WTC11 (cell line): ENCODE measurements around the gene GLT8D2. TPM values are rescaled to one million over a fixed set of nuclear protein-coding genes. Genes with fewer than 3 reads are reported as not detected.

ENCODE experiments used
- ATAC-seq: fragments of 200-7000 bp; cut with Tn5 transposase; 2 replicates; pipeline ENCODE4 v1.10.0; 2021; ENCODE audit warnings: mild to moderate bottlenecking, moderate library complexity
- CTCF ChIA-PET: fragments of 300-600 bp; sonication (Branson Sonifier 250); formaldehyde crosslinking; loops from one replicate; lab custom pipeline; 2021; ENCODE audit warnings: antibody characterized with exemption; lab: Charles Lee
- POLR2A ChIA-PET: fragments of 350-600 bp; sonication (Branson Sonifier 250); formaldehyde crosslinking; loops from one replicate; lab custom pipeline; 2021; ENCODE audit warnings: antibody characterized with exemption; lab: Charles Lee
- DNase-seq: peaks from one replicate; pipeline ENCODE4 v3.0.0; 2021; ENCODE audit warnings: low spot score
- H3K27ac Mint-ChIP-seq: 2 replicates; pipeline ENCODE4 v1.8.0; 2021; ENCODE audit warnings: mixed read lengths
- H3K27me3 Mint-ChIP-seq: 2 replicates; pipeline ENCODE4 v1.8.0; 2021; ENCODE audit warnings: low read depth, mild to moderate bottlenecking, moderate library complexity, mixed read lengths
- H3K36me3 Mint-ChIP-seq: 2 replicates; pipeline ENCODE4 v1.8.0; 2021; ENCODE audit warnings: mixed read lengths
- H3K4me1 Mint-ChIP-seq: 2 replicates; pipeline ENCODE4 v1.8.0; 2022; ENCODE audit warnings: mixed read lengths
- H3K4me3 Mint-ChIP-seq: 2 replicates; pipeline ENCODE4 v1.8.0; 2021; ENCODE audit warnings: mild to moderate bottlenecking, moderate library complexity, mixed read lengths
- H3K9me3 Mint-ChIP-seq: 2 replicates; pipeline ENCODE4 v1.8.0; 2021; ENCODE audit warnings: mixed read lengths
- CREB1 ChIP-seq: sonication (generic); formaldehyde crosslinking; IDR thresholded peaks from 2 replicates; pipeline ENCODE4 v1.8.0; 2023; ENCODE audit warnings: mild to moderate bottlenecking, missing genetic modification reagents
- ESRRA ChIP-seq: sonication (generic); formaldehyde crosslinking; IDR thresholded peaks from 2 replicates; pipeline ENCODE4 v1.8.1; 2022; ENCODE audit warnings: mild to moderate bottlenecking, missing genetic modification reagents, borderline replicate concordance
- ETV6 ChIP-seq: sonication (generic); formaldehyde crosslinking; IDR thresholded peaks from 2 replicates; pipeline ENCODE4 v1.8.1; 2022; ENCODE audit warnings: mild to moderate bottlenecking, missing genetic modification reagents
- FOXJ3 ChIP-seq: sonication (generic); formaldehyde crosslinking; IDR thresholded peaks from 2 replicates; pipeline ENCODE4 v1.9.0; 2021; ENCODE audit warnings: missing genetic modification reagents, mild to moderate bottlenecking, borderline replicate concordance
- FOXP1 ChIP-seq: sonication (generic); formaldehyde crosslinking; IDR thresholded peaks from 2 replicates; pipeline ENCODE4 v1.8.0; 2022; ENCODE audit warnings: missing genetic modification reagents, mild to moderate bottlenecking, moderate library complexity, borderline replicate concordance
- GABPB1 ChIP-seq: sonication (generic); formaldehyde crosslinking; IDR thresholded peaks from 2 replicates; pipeline ENCODE4 v1.8.1; 2023; ENCODE audit warnings: mild to moderate bottlenecking, missing genetic modification reagents
- GTF2I ChIP-seq: fragments of 250-450 bp; sonication (Bioruptor Pico); conservative IDR thresholded peaks from 2 replicates; pipeline ENCODE4 v1.4.0; 2021; ENCODE audit warnings: mild to moderate bottlenecking
- IRF2 ChIP-seq: sonication (generic); formaldehyde crosslinking; IDR thresholded peaks from 2 replicates; pipeline ENCODE4 v1.8.0; 2022; ENCODE audit warnings: low read depth, missing genetic modification reagents, borderline replicate concordance
- JUN ChIP-seq: sonication (generic); formaldehyde crosslinking; IDR thresholded peaks from 2 replicates; pipeline ENCODE4 v1.8.0; 2023; ENCODE audit warnings: mild to moderate bottlenecking, missing genetic modification reagents
- MXD4 ChIP-seq: fragments of 250-450 bp; sonication (Bioruptor Pico); IDR thresholded peaks from 2 replicates; pipeline ENCODE4 v1.8.0; 2021; ENCODE audit warnings: mild to moderate bottlenecking, moderate library complexity, borderline replicate concordance
- NFE2L1 ChIP-seq: sonication (generic); formaldehyde crosslinking; IDR thresholded peaks from 2 replicates; pipeline ENCODE4 v1.8.1; 2023; ENCODE audit warnings: missing genetic modification reagents
- NR1H2 ChIP-seq: sonication (generic); formaldehyde crosslinking; IDR thresholded peaks from 2 replicates; pipeline ENCODE4 v1.9.0; 2021; ENCODE audit warnings: mild to moderate bottlenecking, moderate library complexity, missing genetic modification reagents
- OVOL2 ChIP-seq: fragments of 250-450 bp; sonication (Bioruptor Pico); IDR thresholded peaks from 2 replicates; pipeline ENCODE4 v1.9.0; 2021; ENCODE audit warnings: mild to moderate bottlenecking, borderline replicate concordance
- PRRX2 ChIP-seq: fragments of 250-450 bp; sonication (Bioruptor Pico); IDR thresholded peaks from 2 replicates; pipeline ENCODE4 v1.8.0; 2021; ENCODE audit warnings: mild to moderate bottlenecking
- RORB ChIP-seq: fragments of 250-450 bp; sonication (Bioruptor Pico); IDR thresholded peaks from 2 replicates; pipeline ENCODE4 v1.9.0; 2021; ENCODE audit warnings: mild to moderate bottlenecking
- TEAD4 ChIP-seq: sonication (generic); formaldehyde crosslinking; IDR thresholded peaks from 2 replicates; pipeline ENCODE4 v1.8.0; 2022; ENCODE audit warnings: mild to moderate bottlenecking, missing genetic modification reagents
- ZNF219 ChIP-seq: sonication (generic); formaldehyde crosslinking; IDR thresholded peaks from 2 replicates; pipeline ENCODE4 v1.8.0; 2023; ENCODE audit warnings: missing genetic modification reagents, mild to moderate bottlenecking, borderline replicate concordance
- total RNA-seq: library from RNA; stranded (reverse); gene quantifications from 3 replicates; pipeline ENCODE4 v1.2.3, GENCODE V29; 2021
- TF ChIP-seq, protein P1 (sequence below): sonication (generic); formaldehyde crosslinking; IDR thresholded peaks from 2 replicates; pipeline ENCODE4 v1.8.0; 2023; ENCODE audit warnings: missing genetic modification reagents
- TF ChIP-seq, protein P2 (sequence below): fragments of 250-450 bp; sonication (Bioruptor Pico); conservative IDR thresholded peaks from 2 replicates; pipeline ENCODE4 v1.9.0; 2021; ENCODE audit warnings: mild to moderate bottlenecking
- TF ChIP-seq, protein P3 (sequence below): sonication (generic); formaldehyde crosslinking; IDR thresholded peaks from 2 replicates; pipeline ENCODE4 v1.8.0; 2022; ENCODE audit warnings: missing genetic modification reagents
- TF ChIP-seq, protein P4 (sequence below): sonication (generic); formaldehyde crosslinking; IDR thresholded peaks from 2 replicates; pipeline ENCODE4 v1.8.1; 2022; ENCODE audit warnings: mild to moderate bottlenecking, missing genetic modification reagents, moderate library complexity, borderline replicate concordance
- TF ChIP-seq, protein P5 (sequence below): sonication (generic); formaldehyde crosslinking; IDR thresholded peaks from 2 replicates; pipeline ENCODE4 v1.8.0; 2022; ENCODE audit warnings: mild to moderate bottlenecking, missing genetic modification reagents

GLT8D2 gene
- total RNA-seq, 1 experiment from 2014 or later = 4.5 TPM

DNA sequence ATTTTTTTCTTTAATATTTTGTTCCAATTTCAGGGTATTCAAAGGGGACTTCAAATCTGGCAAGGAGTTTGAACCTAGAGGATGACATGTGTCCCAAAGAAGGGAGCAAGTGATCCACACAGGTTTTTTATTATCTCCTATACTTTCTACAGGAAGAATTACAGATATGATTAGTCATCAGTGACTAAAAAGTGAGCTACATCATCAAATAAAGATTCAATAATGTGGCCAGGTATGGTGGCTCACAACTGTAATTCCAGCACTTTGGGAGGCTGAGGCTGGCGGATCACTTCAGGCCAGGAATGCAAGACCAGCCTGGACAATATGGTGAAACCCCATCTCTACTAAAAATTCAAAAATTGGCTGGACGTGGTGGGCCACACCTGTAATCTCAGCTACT, 24.2 kb downstream of the GLT8D2 start (continued):
- TF ChIP-seq, protein P1, sequence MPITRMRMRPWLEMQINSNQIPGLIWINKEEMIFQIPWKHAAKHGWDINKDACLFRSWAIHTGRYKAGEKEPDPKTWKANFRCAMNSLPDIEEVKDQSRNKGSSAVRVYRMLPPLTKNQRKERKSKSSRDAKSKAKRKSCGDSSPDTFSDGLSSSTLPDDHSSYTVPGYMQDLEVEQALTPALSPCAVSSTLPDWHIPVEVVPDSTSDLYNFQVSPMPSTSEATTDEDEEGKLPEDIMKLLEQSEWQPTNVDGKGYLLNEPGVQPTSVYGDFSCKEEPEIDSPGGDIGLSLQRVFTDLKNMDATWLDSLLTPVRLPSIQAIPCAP (CRISPR knock-in tag) = no peak
- TF ChIP-seq, protein P2, sequence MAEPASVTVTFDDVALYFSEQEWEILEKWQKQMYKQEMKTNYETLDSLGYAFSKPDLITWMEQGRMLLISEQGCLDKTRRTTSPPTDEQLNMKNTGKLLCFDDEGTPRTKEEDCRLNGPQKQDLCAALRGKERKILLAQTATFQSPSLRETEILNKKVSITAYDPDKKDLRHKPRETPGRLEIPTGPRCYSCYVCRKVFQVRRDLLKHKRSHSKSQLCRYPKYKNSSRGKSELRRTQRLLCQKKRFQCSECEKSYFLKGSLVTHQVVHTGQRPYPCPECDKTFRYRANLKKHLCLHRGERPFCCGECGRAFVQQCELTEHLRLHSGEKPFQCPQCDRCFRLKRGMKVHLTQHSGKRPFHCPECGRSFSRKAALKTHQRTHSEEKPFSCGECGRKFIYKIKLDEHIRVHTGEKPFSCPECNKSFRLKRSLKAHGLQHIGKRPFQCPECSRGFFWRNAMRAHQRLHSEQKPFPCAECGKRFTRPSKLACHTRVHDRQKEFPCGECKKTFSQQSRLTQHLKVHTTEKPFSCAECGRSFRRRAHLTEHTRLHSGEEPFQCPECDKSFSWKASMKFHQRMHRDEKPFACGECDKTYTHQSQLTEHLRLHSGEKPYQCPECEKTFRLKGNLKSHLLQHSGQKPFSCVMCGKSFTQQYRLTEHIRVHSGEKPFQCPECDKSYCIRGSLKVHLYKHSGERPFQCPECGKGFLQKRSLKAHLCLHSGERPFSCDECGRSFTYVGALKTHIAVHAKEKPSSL (CRISPR knock-in tag) = no peak
- TF ChIP-seq GABPB1 (CRISPR knock-in tag) = no peak
- no peak for TF ChIP-seq ZNF219 (CRISPR knock-in tag)
- TF ChIP-seq MXD4 (CRISPR knock-in tag) = no peak
- TF ChIP-seq, protein P3, sequence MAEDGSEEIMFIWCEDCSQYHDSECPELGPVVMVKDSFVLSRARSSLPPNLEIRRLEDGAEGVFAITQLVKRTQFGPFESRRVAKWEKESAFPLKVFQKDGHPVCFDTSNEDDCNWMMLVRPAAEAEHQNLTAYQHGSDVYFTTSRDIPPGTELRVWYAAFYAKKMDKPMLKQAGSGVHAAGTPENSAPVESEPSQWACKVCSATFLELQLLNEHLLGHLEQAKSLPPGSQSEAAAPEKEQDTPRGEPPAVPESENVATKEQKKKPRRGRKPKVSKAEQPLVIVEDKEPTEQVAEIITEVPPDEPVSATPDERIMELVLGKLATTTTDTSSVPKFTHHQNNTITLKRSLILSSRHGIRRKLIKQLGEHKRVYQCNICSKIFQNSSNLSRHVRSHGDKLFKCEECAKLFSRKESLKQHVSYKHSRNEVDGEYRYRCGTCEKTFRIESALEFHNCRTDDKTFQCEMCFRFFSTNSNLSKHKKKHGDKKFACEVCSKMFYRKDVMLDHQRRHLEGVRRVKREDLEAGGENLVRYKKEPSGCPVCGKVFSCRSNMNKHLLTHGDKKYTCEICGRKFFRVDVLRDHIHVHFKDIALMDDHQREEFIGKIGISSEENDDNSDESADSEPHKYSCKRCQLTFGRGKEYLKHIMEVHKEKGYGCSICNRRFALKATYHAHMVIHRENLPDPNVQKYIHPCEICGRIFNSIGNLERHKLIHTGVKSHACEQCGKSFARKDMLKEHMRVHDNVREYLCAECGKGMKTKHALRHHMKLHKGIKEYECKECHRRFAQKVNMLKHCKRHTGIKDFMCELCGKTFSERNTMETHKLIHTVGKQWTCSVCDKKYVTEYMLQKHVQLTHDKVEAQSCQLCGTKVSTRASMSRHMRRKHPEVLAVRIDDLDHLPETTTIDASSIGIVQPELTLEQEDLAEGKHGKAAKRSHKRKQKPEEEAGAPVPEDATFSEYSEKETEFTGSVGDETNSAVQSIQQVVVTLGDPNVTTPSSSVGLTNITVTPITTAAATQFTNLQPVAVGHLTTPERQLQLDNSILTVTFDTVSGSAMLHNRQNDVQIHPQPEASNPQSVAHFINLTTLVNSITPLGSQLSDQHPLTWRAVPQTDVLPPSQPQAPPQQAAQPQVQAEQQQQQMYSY (CRISPR knock-in tag) = no peak
- no peak for TF ChIP-seq GTF2I (CRISPR knock-in tag)
- TF ChIP-seq, all 79 proteins: peak for 0

DNA sequence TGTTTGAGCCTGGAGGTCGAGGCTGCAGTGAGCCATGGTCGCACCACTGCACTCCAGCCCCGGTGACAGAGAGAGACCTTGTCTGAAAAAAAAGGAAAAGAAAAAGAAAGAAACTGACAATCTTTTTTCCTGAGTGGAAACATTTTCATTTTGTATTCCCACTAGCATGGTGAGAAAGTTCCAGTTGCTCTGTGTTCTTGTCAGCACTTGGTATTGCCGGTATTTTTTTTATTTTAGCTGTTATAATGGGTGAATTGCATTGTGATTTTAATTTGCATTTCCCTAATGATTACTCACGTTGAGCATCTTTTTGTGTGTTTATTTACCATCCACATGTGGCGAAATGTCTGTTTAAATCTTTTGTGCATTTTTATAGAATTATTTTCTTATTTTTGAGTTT, 25.6 kb downstream of the GLT8D2 start:
- Mint-ChIP-seq H3K27ac (no peak overlapping the region), H3K27me3 (peaks cover 7% of the 10 kb centered on the region; the same call in 1 of the 2 replicates), H3K36me3 (peaks cover 11% of the 10 kb centered on the region; the same call in 1 of the 2 replicates), H3K4me1 (no peaks in the 10 kb centered on the region), H3K4me3 (no peak overlapping the region), H3K9me3 (peaks cover 16% of the 10 kb centered on the region)
- ChIA-PET POLR2A (no interaction called here), CTCF (no interaction called here)
- TF ChIP-seq NR1H2 (CRISPR knock-in tag) (no peak), OVOL2 (CRISPR knock-in tag) (no peak), JUN (CRISPR knock-in tag) (no peak), IRF2 (CRISPR knock-in tag) (no peak), PRRX2 (CRISPR knock-in tag) (no peak), TEAD4 (CRISPR knock-in tag) (no peak), FOXP1 (CRISPR knock-in tag) (no peak), RORB (CRISPR knock-in tag) (no peak), ESRRA (CRISPR knock-in tag) (no peak), ETV6 (CRISPR knock-in tag) (no peak), NFE2L1 (CRISPR knock-in tag) (no peak), FOXJ3 (CRISPR knock-in tag) (no peak), CREB1 (CRISPR knock-in tag) (no peak)
- TF ChIP-seq, protein P2 (CRISPR knock-in tag) = no peak
- TF ChIP-seq, protein P4, sequence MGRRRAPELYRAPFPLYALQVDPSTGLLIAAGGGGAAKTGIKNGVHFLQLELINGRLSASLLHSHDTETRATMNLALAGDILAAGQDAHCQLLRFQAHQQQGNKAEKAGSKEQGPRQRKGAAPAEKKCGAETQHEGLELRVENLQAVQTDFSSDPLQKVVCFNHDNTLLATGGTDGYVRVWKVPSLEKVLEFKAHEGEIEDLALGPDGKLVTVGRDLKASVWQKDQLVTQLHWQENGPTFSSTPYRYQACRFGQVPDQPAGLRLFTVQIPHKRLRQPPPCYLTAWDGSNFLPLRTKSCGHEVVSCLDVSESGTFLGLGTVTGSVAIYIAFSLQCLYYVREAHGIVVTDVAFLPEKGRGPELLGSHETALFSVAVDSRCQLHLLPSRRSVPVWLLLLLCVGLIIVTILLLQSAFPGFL (CRISPR knock-in tag) = no peak
- TF ChIP-seq, protein P5, sequence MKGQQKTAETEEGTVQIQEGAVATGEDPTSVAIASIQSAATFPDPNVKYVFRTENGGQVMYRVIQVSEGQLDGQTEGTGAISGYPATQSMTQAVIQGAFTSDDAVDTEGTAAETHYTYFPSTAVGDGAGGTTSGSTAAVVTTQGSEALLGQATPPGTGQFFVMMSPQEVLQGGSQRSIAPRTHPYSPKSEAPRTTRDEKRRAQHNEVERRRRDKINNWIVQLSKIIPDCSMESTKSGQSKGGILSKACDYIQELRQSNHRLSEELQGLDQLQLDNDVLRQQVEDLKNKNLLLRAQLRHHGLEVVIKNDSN (CRISPR knock-in tag) = no peak
- ATAC-seq = no peak
- DNase-seq = no peak
